Measurements from ENCODE around the gene MUC15.

- no peak for TF ChIP-seq CTCF (conservative IDR thresholded peaks at IDR 0.05 in 1 of 2, IDR thresholded peaks at IDR 0.05 in 1 of 2; ENCODE audit: low read depth in 1 of 2, low read length in 2 of 2)
- no peak for TF ChIP-seq EZH2 (IDR thresholded peaks at IDR 0.05; ENCODE audit: low read length, missing control alignments)
Measured at GRCh38 chr11:26593691-26594090, 21.6 kb upstream of the MUC15 start.
